ENCODE results near the gene OR51D1. TPM values are rescaled to one million over a fixed set of nuclear protein-coding genes. Genes with fewer than 3 reads are reported as not detected.

Gene OR51D1, protein sequence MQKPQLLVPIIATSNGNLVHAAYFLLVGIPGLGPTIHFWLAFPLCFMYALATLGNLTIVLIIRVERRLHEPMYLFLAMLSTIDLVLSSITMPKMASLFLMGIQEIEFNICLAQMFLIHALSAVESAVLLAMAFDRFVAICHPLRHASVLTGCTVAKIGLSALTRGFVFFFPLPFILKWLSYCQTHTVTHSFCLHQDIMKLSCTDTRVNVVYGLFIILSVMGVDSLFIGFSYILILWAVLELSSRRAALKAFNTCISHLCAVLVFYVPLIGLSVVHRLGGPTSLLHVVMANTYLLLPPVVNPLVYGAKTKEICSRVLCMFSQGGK
- not detected for polyA plus RNA-seq (ENCODE audit: insufficient read length in 4 of 4)

DNA sequence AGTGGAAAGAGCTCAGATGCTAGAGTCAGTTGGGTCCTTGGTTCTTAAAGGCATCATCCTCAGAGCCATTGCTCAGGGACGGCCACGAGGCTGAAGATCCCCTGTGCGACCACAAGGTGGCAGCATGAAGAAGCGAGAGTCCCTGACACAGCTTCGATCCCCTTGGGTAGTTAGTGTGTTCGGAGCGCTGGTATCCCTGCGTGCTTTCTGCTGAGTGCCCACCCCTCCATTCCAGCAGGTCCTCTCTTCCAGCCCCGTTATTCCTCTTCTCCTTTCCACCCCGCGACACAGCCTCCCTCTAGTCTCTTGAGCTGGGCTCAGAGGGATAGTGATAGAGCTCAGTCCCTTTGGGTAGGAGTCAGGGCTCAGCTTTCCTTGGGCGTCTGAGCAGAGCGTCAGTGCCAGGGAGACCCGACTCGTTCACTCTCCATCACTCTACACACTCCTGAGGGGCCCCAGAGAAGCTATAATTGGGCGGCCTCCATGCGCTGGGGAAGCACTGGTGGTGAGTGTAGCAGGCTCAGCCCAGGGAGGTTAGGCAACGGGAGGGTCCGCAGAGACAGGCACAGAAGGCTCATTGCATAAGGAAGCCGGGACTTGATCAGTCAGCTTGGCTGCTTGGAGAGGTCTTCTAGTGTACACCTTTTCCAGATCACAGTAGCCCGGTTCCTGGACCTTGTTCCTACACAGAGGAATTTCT, at the start of gene OR51D1:
TSS of gene OR51D1 (plus strand) at position 516 of the 700 bp plus-strand sequence. CDS start 2,314 bp downstream, outside the sequence.
- DNase-seq (ENCODE audit: low read depth in 4 of 4, low spot score in 3 of 4): peak; percentile 53 to 60 (median 58)

DNA sequence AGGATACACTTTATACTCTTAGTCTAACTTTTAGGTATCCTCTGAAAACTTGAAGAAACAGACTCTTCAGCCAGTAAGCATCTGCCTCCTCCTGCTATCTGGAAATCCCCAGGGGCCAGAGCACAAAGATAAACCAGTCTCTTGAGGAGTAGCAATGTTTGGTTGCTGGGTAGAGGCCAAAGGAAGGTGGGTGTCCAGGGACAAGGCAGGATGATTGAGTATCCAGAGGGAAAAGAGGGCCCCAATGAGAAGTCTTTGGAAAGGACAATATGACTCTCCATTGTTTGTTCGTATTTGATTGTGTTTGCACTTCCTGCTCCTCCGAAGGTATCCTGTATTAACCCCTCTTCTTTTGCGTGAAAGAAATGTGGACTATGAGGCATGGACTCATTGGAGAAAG, 48.3 kb upstream of the OR51D1 start:
- DNase-seq (ENCODE audit: low read depth in 4 of 4, low spot score in 3 of 4): no peak

DNA sequence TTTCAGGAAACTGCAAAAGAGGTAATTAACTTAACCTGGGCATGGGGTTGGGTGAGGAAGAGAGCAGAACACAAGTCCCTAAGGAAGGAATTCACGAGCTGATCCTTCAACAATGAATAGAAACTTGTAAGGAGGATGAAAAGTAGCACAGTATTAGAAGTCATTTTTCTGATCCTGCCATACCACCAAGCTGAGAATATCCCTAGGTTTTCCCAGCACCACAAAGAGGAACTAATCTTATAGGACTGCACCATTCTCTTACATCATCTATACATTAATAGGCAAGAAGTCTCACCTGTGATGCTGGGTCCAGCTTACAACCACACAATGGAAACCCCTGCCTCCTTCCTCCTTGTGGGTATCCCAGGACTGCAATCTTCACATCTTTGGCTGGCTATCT, 43.5 kb upstream of the OR51D1 start, which contains the start of gene OR52I1:
TSS of gene OR52I1 (plus strand) at position 301 of the 400 bp plus-strand sequence. CDS start at position 301, 0 bp downstream.
- DNase-seq (ENCODE audit: low read depth in 4 of 4, low spot score in 3 of 4): no peak

DNA sequence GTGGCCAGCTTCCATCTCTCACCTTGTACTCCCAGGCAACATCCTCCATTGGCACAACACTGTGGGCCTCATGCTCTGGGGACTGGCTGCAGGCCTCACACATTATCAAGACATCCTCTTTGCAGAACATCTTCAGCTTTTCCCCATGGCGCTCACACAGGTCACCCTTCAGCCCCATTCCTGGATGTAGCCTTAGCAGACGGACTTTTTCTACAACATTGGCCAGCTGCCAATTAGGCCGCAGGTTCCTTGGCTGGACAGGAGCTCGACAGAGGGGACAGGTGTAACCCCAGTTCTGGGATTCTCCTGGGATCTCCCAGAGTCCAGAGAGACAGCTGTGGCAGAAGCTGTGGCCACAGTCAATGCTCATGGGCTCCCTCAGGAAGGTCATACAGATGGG, 32.2 kb upstream of the OR51D1 start:
- DNase-seq (ENCODE audit: low read depth in 4 of 4, low spot score in 3 of 4): no peak

DNA sequence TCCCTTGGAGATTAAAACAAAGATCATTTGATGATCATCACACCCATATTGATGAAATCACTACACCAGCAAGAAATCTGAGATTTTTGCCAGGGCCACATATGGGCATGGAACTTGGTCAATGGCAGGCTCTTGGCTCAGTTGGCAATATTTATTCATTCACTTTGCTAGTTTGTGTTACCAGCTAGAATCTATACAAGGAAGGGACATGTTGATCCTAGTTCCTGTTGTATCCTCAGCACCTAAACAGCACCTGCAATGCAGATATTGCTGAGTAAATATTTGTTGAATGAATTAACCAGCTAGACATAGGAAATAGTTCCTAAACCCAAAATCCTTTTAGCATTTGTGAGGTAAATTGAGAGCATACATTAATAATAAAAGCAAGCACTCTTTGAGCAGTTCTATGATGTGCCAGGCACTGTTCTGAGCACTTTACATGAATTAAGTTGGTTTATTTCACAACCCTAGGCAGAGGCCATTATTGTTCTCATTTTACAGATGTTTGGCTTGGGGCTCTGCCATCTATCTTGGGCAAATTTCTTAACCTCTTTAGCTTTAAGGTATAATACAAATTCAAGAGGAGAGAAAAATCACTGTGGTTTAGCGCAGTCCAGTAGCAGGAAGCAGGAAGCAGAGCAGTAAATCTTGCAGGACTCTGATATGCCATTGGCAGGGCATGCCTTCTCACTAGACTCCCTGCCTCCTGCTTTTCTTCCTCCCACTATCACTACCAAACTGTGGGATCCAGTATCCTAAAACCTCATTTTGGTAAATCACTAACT, 30.9 kb upstream of the OR51D1 start:
- no peak for DNase-seq (ENCODE audit: low read depth in 4 of 4, low spot score in 3 of 4)

DNA sequence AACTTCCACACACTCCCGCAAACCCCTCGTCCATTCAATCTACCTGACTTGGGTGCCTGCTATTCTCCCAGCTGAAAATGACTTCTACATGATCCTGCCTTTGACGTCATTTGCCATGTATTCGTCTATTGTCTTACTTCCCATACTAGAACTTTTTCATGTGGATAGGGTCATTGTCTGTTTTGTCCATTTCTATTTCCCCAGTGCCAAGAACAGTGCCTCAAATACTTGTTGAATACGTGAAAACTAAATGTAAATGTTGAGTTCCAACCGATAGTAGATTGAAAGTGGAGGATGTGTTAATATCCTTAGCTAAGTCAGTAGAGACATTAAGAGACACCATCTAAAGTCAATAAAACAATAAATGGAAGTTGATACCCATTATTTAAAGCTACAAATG, 30.2 kb upstream of the OR51D1 start:
- DNase-seq (ENCODE audit: low read depth in 4 of 4, low spot score in 3 of 4): no peak

DNA sequence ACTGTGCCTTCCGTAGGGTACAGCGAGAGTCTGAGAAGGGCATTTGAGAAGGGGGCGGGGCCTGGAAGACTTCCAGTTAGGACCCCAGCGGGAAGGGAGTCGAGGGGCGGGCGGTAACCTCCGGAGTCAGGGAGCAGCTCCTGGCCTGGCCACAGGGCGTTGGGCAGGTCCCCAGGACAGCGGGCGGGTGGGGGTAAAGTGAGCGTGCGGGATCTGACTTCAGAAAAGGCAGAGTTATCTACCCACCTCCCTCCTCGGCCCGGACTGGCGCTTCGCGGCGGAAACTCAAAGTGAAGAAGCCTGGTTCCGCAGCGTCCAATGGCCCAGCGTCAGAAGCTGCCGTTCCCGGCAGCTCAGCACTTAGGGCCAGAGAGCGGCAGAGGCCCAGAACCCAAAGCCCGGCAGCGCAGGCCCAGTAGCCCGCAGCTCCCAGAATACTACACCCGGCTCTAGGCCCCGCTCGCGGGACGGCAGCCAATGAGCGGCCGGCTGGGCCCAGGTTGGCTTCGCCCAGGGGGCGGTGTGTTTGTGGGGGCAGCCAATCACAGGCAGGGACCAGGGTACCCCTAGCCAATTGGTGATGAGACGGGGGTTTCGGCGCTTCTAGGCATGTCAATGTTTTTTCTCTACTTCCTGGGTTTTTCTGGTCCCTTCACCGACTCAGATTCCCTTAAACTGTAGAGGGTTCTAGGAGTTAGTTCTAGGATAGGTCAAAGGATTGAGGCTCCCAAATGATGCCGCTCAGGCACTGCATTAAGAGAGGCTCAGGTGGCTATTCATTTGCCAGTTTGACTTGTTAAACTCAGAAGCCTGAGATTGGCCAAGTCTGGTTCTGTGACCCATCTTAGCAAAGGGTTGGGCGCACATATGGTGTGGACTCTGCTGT, 29.3 kb upstream of the OR51D1 start, which contains the start of gene TRIM68:
TSS of gene TRIM68 (minus strand) at position 451 of the 886 bp plus-strand sequence. CDS start 2,727 bp downstream, outside the sequence.
- peak; percentile 80 to 88 (median 84) for DNase-seq (ENCODE audit: low read depth in 4 of 4, low spot score in 3 of 4)

DNA sequence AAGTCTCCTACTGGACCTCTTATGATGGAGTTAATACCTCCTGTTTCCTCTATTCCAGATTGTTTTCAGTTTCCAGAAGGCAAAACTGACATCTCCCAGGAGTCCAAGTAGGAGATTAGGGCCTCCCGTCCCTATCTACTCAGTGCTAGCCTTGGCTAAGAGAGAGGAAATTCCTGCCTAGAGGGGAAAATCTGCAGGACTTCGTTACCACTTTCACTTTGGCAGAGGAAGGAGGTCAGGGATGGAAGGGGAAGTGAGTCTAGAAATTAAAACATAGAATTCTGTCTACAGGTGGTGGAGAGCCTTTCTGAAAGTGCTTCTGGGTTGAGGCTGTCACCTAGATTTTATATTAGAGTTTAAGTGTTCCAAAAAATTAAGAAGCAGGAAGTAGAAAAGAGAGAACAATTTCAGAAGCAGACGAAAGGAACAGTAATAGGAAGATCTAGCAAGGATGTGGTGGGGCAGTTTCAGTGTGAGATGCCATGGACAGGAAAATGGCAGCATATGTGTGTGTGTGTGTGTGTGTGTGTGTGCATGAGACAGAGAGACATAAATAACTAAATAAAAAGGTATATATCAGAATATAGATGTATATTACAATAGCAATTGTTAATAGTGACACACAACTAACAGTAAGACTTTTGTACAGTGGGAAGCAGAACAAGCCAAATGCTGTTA, 26.9 kb upstream of the OR51D1 start:
- no peak for DNase-seq (ENCODE audit: low read depth in 4 of 4, low spot score in 3 of 4)

DNA sequence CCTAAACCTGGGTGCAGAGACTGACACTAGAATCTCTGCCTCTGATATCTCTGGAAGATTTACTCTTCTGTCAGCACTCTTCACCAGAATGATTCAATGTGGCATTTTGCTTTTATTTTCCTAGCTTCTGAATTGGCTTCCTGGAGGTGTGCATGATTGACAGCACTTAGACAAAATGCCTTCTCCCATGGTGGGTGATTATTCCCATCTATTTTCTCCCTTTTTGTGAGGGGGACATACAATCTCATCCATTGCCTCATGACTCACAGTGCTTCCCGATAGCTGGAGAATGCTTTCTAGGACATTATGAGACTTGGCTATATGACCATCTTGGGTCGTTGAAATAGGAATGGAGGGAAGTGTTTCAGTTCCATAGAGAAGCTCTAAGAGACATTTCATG, 25.3 kb upstream of the OR51D1 start:
- DNase-seq (ENCODE audit: low read depth in 4 of 4, low spot score in 3 of 4): no peak

DNA sequence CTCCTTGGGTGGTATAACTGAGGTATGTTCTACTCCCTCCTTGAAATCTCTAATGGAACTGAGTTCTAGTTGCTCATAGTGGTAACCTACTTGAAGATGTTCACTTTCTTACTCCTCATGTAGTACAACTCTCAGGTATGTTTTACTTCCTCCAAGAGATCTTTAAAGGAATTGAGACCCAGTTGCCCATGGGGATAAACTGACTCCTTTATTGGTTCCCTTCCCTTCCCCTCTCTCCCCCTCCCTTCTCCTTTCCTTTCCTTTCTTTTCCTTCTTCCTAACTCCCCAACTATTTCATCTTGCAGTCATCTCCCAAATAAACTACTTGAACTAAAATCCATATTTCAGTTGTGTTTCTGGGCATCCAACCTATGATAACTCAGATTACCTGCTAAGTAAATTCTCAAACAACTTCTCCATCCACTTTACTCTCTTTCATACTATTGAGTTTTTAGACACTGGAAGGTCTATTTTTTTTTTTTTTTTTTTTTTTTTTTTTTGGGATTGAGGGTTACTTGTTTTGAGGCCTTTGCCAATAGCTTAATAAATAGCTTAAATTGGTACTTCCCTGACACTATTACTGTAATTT, 21.3 kb upstream of the OR51D1 start:
- DNase-seq (ENCODE audit: low read depth in 4 of 4, low spot score in 3 of 4): no peak

DNA sequence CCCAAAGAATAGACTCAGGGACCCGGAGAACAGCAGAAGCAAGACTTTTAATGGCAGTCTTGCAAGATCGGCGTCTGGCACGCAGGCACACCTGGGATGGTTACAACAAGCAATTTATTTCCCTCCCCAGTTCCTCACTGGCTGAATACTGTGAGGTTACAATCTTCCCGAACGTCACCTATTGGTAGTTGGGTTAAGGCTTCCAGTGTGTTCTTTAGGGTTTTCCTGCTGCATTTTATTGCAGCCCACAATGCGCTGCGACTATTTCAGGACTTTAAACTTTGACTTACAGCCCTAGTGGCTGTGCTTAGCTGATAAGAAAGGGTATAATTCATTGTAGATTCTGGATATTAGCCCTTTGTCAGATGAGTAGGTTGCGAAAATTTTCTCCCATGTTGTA, 17.8 kb upstream of the OR51D1 start:
- DNase-seq (ENCODE audit: low read depth in 4 of 4, low spot score in 3 of 4): no peak

DNA sequence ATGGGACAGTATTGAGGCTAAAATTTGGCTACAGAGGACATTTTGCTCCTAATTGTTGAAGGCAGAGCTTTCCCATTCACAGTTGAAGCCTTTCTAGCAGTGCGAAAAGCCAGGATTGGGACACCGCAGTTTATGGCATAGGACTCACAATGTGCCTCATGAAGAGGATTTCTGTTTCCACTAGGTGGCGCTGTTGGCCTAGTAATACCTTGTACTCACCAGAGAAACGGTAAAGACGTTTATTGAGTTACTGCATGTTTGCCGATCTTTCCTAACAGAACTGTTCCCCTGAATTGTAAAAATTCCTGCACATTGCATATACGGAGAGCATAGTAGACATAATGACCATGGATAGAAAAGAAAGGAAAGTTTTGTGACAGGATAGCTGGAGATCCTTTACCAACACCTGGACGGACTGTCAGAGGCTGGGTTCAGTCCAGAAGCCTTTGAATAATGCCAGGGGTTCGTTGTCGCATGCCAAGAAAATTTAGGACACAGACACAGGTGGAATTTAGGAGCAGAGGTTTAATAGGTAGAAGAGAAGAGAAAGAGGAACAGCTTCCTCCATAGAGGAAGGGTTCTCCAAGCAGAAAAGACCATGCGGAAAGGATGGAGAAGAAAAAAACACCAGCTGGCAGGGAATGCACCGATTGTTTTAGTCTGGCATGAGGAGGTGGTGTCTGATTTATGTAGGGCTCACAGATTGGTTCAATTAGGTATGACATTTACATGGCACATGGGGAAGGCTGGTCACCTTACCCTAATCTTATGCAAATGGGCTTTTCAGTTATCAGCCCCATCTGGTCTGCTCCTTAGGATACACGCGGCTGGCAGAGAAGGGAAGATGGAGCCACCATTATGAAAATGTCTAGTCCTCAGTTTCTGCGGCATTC, 10.8 kb upstream of the OR51D1 start:
- peak in 3 of 4 donors; percentile 48 to 66 (median 56) for DNase-seq (ENCODE audit: low read depth in 4 of 4, low spot score in 3 of 4)

DNA sequence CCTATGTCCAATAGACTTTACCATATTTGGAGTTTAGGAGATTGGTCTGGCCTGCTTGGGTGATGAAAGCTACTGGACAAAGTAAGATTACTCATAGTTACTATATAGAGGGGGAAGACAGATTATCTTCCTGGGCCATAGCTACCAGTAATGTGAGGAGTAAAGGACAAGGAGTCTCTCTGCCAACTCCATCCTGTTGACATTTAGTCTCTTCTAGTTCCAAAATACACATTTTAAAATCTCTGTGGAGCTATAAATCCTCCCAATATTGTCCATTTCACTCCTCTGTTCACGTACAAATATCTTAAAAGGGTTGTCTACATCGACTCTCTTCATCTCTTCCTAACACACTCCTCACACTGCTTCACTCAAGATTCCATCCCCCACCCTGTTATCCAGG, 1.1 kb upstream of the OR51D1 start:
- no peak for DNase-seq (ENCODE audit: low read depth in 4 of 4, low spot score in 3 of 4)

DNA sequence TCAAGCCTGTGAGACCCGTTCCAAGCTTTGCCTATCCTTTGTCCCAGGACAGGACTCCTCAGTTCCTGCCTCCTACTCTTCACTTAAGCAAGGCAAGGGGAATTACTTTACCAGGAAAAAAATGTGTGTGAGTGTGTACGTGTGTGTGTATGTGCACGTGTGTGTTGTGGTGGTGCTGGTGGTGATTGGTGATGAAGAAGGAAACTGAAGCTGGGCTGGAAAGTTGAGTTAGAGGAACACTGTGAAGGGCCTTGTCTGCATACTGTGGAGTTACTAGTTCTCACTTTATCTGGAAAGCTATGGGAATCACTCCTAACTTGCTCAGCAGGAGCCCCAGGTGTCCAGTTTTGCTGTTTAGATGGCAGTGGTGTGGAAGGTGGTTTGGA, 378 bp downstream of the OR51D1 start:
- no peak for DNase-seq (ENCODE audit: low read depth in 4 of 4, low spot score in 3 of 4)

DNA sequence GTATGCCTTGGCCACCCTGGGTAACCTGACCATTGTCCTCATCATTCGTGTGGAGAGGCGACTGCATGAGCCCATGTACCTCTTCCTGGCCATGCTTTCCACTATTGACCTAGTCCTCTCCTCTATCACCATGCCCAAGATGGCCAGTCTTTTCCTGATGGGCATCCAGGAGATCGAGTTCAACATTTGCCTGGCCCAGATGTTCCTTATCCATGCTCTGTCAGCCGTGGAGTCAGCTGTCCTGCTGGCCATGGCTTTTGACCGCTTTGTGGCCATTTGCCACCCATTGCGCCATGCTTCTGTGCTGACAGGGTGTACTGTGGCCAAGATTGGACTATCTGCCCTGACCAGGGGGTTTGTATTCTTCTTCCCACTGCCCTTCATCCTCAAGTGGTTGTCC, 2.7 kb downstream of the OR51D1 start:
- DNase-seq (ENCODE audit: low read depth in 4 of 4, low spot score in 3 of 4): no peak

DNA sequence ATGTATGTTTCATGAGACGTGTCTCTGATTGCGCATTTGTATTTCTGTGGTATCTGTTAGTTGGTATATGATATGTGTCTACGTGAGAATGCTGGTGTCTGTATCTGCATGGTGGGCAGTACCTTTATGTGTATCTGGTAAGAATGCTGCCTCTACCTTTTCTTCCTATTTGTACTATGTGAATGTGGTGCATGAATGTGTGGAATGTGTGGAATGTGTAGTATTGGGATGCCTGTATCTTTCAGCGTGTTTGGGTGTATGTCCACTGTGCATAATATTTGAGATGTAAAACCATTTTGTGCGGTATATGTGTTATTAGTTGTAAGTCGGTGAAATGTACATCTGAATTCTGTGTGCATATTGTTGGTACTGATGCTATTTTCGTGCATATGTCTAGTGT, 4.2 kb downstream of the OR51D1 start:
- no peak for DNase-seq (ENCODE audit: low read depth in 4 of 4, low spot score in 3 of 4)

DNA sequence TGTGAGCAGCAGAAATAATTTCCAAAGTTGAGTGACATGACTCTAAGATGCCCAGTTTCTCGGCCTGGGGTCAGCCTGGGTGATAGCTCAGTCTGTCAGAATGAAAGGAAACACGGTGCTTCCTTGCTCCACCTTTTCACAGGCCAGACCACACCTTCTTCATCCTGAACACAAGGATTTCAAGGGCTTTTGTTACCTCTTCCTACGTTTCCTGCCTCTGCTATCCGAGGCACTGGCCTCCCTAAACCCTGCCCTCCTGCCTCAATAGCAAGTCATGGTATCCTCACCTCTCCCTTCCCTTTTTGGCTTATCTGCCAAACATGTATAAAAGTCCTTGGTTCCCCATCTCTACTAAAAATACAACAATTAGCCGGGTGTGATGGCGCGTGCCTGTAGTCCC, 4.8 kb downstream of the OR51D1 start:
- DNase-seq (ENCODE audit: low read depth in 4 of 4, low spot score in 3 of 4): no peak

DNA sequence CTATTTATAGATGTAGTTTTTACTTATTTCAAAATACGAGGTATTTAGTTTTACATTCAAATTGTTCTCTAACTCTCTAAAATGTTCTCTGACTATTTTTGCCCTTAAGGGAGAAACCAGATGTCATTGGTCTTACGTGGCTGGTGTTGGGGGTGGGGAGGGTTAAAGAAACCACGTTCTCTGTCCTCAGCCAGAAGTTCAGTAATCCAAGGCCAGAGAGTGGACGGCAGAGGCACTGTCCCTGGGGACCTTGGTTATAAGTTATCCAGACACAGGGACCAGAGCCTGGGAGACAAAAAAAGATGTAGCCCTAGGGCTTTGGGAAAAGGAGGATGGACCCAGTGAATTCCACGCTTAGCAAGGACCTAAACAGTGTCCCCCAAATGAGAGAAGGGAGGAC, 5.8 kb downstream of the OR51D1 start:
- DNase-seq (ENCODE audit: low read depth in 4 of 4, low spot score in 3 of 4): no peak
